ENCODE measurements around the gene TWNK.

DNA sequence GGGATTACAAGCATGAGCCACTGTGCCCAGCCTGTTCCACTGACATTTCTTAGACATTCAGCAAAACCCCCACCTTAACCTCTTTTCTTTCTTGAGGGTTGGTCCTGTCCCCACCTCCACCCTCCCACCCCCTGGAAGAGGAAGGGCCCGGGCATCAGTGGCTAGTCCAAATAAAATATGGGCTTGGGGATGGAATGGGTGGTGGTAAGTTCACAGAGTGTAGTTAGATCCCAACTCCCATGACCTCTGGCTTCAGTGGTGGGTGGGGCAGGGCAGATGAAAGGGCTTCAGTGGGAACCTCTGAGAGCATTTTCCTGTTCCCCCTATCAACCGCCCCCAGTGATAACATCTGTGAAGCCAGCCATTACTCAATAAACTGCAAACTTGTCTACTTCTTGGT lies 53.5 kb downstream of the TWNK start:
- TF ChIP-seq, protein P1, sequence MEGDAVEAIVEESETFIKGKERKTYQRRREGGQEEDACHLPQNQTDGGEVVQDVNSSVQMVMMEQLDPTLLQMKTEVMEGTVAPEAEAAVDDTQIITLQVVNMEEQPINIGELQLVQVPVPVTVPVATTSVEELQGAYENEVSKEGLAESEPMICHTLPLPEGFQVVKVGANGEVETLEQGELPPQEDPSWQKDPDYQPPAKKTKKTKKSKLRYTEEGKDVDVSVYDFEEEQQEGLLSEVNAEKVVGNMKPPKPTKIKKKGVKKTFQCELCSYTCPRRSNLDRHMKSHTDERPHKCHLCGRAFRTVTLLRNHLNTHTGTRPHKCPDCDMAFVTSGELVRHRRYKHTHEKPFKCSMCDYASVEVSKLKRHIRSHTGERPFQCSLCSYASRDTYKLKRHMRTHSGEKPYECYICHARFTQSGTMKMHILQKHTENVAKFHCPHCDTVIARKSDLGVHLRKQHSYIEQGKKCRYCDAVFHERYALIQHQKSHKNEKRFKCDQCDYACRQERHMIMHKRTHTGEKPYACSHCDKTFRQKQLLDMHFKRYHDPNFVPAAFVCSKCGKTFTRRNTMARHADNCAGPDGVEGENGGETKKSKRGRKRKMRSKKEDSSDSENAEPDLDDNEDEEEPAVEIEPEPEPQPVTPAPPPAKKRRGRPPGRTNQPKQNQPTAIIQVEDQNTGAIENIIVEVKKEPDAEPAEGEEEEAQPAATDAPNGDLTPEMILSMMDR (IDR thresholded peaks at IDR 0.05) = no peak
- TF ChIP-seq POLR2A (IDR thresholded peaks at IDR 0.05) = no peak
